Ovary (tissue), 3 donors: ENCODE results near the gene KNDC1.

Experiments used
- CTCF ChIP-seq, 3 donors: fragments of 450-650 bp in 2 of 3; fragments of 200-600 bp in 1 of 3; IDR thresholded peaks; one replicate each; pipeline versions ENCODE4 v1.5.1 to v1.8.0; 2016 to 2022; ENCODE audit warnings: antibody characterized with exemption in 3 of 3, mild to moderate bottlenecking in 1 of 3
- POLR2A ChIP-seq: fragments of 450-650 bp; IDR thresholded peaks from one replicate; pipeline ENCODE4 v1.6.1; 2017; ENCODE audit warnings: antibody characterized with exemption, mild to moderate bottlenecking, moderate library complexity
- donor health status: DM: no; HTN: no; CAD: no.

GRCh38 chr10:133150226-133150625, 9.8 kb upstream of the KNDC1 start:
- TF ChIP-seq POLR2A (no peak), CTCF (IDR thresholded peaks at IDR 0.05) (no peak)
